Stimulated activated naive CD4-positive, alpha-beta T cell treated with Interleukin-2 at 50 U/mL for 16 hours (primary cell): ENCODE results near the gene SNAPC1.
A peak's percentile ranks its signal among the peaks of the same experiment; 100 is the strongest.
"Not testable (repeated sequence)": the region's sequence is repeated elsewhere in the genome, so short reads cannot be mapped to it uniquely, and the experiment has no call there.

Experiments
- DNase-seq: peaks from one replicate; lab custom pipeline; 2025; lab: John Stamatoyannopoulos, UW

SNAPC1 gene

GRCh38 chr14:61761959-61762786 lies at the start of gene SNAPC1:
SNAPC1 (plus strand) TSS chr14:61762420; CDS start chr14:61762461, 41 bp downstream.
- DNase-seq = peak; percentile 97

- no peak for DNase-seq
Measured at GRCh38 chr14:61713724-61714437, 48.3 kb upstream of the SNAPC1 start.

- DNase-seq = no peak
Measured at GRCh38 chr14:61716956-61717355, 45.3 kb upstream of the SNAPC1 start.

- no peak for DNase-seq
Measured at GRCh38 chr14:61718039-61718438, 44.2 kb upstream of the SNAPC1 start.

GRCh38 chr14:61719344-61720293 lies 42.6 kb upstream of the SNAPC1 start:
- DNase-seq = no peak

GRCh38 chr14:61720294-61720661 lies 41.9 kb upstream of the SNAPC1 start:
- no peak for DNase-seq

GRCh38 chr14:61720741-61721140 lies 41.5 kb upstream of the SNAPC1 start:
- no peak for DNase-seq

GRCh38 chr14:61724133-61724532 lies 38.1 kb upstream of the SNAPC1 start:
- DNase-seq = no peak

GRCh38 chr14:61726778-61727658 lies 35.2 kb upstream of the SNAPC1 start:
- no peak for DNase-seq

GRCh38 chr14:61730756-61731373 lies 31.4 kb upstream of the SNAPC1 start:
- no peak for DNase-seq

- DNase-seq = no peak
Measured at GRCh38 chr14:61733972-61734371, 28.2 kb upstream of the SNAPC1 start.

- no peak for DNase-seq
Measured at GRCh38 chr14:61736751-61737150, 25.5 kb upstream of the SNAPC1 start.

GRCh38 chr14:61737915-61738314 lies 24.3 kb upstream of the SNAPC1 start:
- no peak for DNase-seq

GRCh38 chr14:61739133-61739532 lies 23.1 kb upstream of the SNAPC1 start:
- no peak for DNase-seq

GRCh38 chr14:61742371-61742770 lies 19.8 kb upstream of the SNAPC1 start:
- DNase-seq = no peak

GRCh38 chr14:61744238-61744637 lies 18.0 kb upstream of the SNAPC1 start:
- no peak for DNase-seq

GRCh38 chr14:61746346-61746745 lies 15.9 kb upstream of the SNAPC1 start:
- DNase-seq = not testable (repeated sequence)

- no peak for DNase-seq
Measured at GRCh38 chr14:61746881-61747280, 15.3 kb upstream of the SNAPC1 start.

- no peak for DNase-seq
Measured at GRCh38 chr14:61747342-61747741, 14.9 kb upstream of the SNAPC1 start.

- no peak for DNase-seq
Measured at GRCh38 chr14:61749264-61749663, 13.0 kb upstream of the SNAPC1 start.

- DNase-seq = no peak
Measured at GRCh38 chr14:61749867-61750266, 12.4 kb upstream of the SNAPC1 start.
